ENCODE data around the gene MYO16. TPM values are rescaled to one million over a fixed set of nuclear protein-coding genes. Genes with fewer than 3 reads are reported as not detected.

MYO16 gene
- total RNA-seq, 1 experiment from 2014 or later: not detected

- Histone ChIP-seq H4K5ac (ENCODE audit: insufficient read length, low read depth, low read length) (no peak overlapping the region), H3K14ac (ENCODE audit: insufficient read depth, low read length) (no peak overlapping the region), H2AFZ (ENCODE audit: low read length) (no peak overlapping the region), H3K4ac (ENCODE audit: low read depth, low read length) (no peak overlapping the region), H2BK5ac (ENCODE audit: insufficient read length, low read length) (no peak overlapping the region), H3K18ac (ENCODE audit: insufficient read length, low read depth, low read length) (no peak overlapping the region), H4K91ac (ENCODE audit: insufficient read length, low read depth, low read length) (no peak overlapping the region), H4K8ac (replicated peaks; ENCODE audit: insufficient read length, low read depth, low read length) (no peak overlapping the region), H3K27ac (ENCODE audit: insufficient read length, low read depth, low read length) (no peak overlapping the region), H3K27me3 (ENCODE audit: insufficient read depth, low read length) (no peaks in the 10 kb centered on the region), H3K23me2 (ENCODE audit: insufficient read length, low read depth, low read length, poor library complexity, severe bottlenecking) (no peaks in the 10 kb centered on the region), H3K4me1 (ENCODE audit: insufficient read depth, low read length) (no peaks in the 10 kb centered on the region), H3K9me3 (ENCODE audit: control insufficient read depth, low read depth, low read length) (no peaks in the 10 kb centered on the region), H3K4me2 (ENCODE audit: insufficient read depth, insufficient read length, low read length) (no peak overlapping the region), H3T11ph (ENCODE audit: low read length) (no peak overlapping the region), H3K56ac (ENCODE audit: insufficient read length, low read depth, low read length) (no peak overlapping the region), H3K79me1 (ENCODE audit: insufficient read depth, low read depth, low read length, poor library complexity, severe bottlenecking) (no peaks in the 10 kb centered on the region), H3K23ac (ENCODE audit: insufficient read length, low read depth, low read length) (no peak overlapping the region), H2BK20ac (ENCODE audit: low read depth, low read length, poor library complexity, severe bottlenecking) (no peak overlapping the region), H2AK5ac (ENCODE audit: insufficient read length, low read length) (no peak overlapping the region), H2BK15ac (ENCODE audit: low read depth, low read length) (no peak overlapping the region), H2BK12ac (ENCODE audit: insufficient read length, low read depth, low read length) (no peak overlapping the region), H3K79me2 (ENCODE audit: insufficient read depth, low read length) (no peaks in the 10 kb centered on the region), H2BK120ac (ENCODE audit: low read depth, low read length, poor library complexity, severe bottlenecking) (no peak overlapping the region), H4K20me1 (ENCODE audit: control insufficient read depth, insufficient read depth, insufficient read length) (no peaks in the 10 kb centered on the region), H3K9ac (ENCODE audit: extremely low read depth, insufficient read length, low read length) (no peak overlapping the region)
- Mint-ChIP-seq H3K4me1 (peaks cover 18 to 39% of the 10 kb centered on the region in 2 experiments), H3K36me3 (ENCODE audit: insufficient read depth in 1 of 3, low read depth in 3 of 3) (no peaks in the 10 kb centered on the region; a peak in 1 of 7 replicates), H3K27ac (no peak overlapping the region), H3K9me3 (no peaks in the 10 kb centered on the region), H3K27me3 (ENCODE audit: low read depth) (no peaks in the 10 kb centered on the region), H3K4me3 (no peak overlapping the region)
- no peak for TF ChIP-seq CTCF (conservative IDR thresholded peaks at IDR 0.05)
- DNase-seq: no peak
These were observed 521.3 kb downstream of the MYO16 start for GRCh38 chr13:109150696-109151095.
